Stimulated activated naive CD4-positive, alpha-beta T cell (primary cell): ENCODE measurements around the gene CREB5.
"Not testable (repeated sequence)": the region's sequence is repeated elsewhere in the genome, so short reads cannot be mapped to it uniquely, and the experiment has no call there.

Experiments used
- DNase-seq, 6 experiments: peaks; one replicate each; lab custom pipeline; 2025; lab: John Stamatoyannopoulos, UW

The CREB5 gene

GRCh38 chr7:28582226-28582625, 169.9 kb downstream of the CREB5 start:
- DNase-seq: no peak

GRCh38 chr7:28584235-28584634, 171.9 kb downstream of the CREB5 start:
- no peak for DNase-seq

- DNase-seq: no peak
Observed at GRCh38 chr7:28586736-28587135, 174.4 kb downstream of the CREB5 start.

GRCh38 chr7:28587211-28587610, 174.9 kb downstream of the CREB5 start:
- no peak for DNase-seq

- DNase-seq: no peak
Observed at GRCh38 chr7:28588602-28589001, 176.3 kb downstream of the CREB5 start.

GRCh38 chr7:28591041-28591674, 178.8 kb downstream of the CREB5 start:
- DNase-seq: no peak

- no peak for DNase-seq
Observed at GRCh38 chr7:28591725-28592349, 179.5 kb downstream of the CREB5 start.

- no peak for DNase-seq
Observed at GRCh38 chr7:28592861-28593260, 180.5 kb downstream of the CREB5 start.

- no peak for DNase-seq
Observed at GRCh38 chr7:28595076-28595475, 182.8 kb downstream of the CREB5 start.

GRCh38 chr7:28595801-28596200, 183.5 kb downstream of the CREB5 start:
- DNase-seq: no peak

- no peak for DNase-seq
Observed at GRCh38 chr7:28596245-28596935, 184.1 kb downstream of the CREB5 start.

- DNase-seq: no peak
Observed at GRCh38 chr7:28597284-28597683, 185.0 kb downstream of the CREB5 start.

GRCh38 chr7:28598037-28598436, 185.7 kb downstream of the CREB5 start:
- DNase-seq: not testable (repeated sequence)

- DNase-seq: no peak
Observed at GRCh38 chr7:28598586-28598985, 186.3 kb downstream of the CREB5 start.

GRCh38 chr7:28599411-28599810, 187.1 kb downstream of the CREB5 start:
- no peak for DNase-seq

GRCh38 chr7:28602282-28602681, 190.0 kb downstream of the CREB5 start:
- DNase-seq: no peak

GRCh38 chr7:28605427-28606085, 193.2 kb downstream of the CREB5 start:
- no peak for DNase-seq

GRCh38 chr7:28606421-28606820, 194.1 kb downstream of the CREB5 start:
- DNase-seq: no peak

- no peak for DNase-seq
Observed at GRCh38 chr7:28607855-28608193, 195.5 kb downstream of the CREB5 start.

- no peak for DNase-seq
Observed at GRCh38 chr7:28608237-28608656, 195.9 kb downstream of the CREB5 start.

- no peak for DNase-seq
Observed at GRCh38 chr7:28608731-28609130, 196.4 kb downstream of the CREB5 start.

GRCh38 chr7:28609608-28610007, 197.3 kb downstream of the CREB5 start:
- no peak for DNase-seq

- not testable (repeated sequence) for DNase-seq
Observed at GRCh38 chr7:28611399-28611897, 199.1 kb downstream of the CREB5 start.
